ENCODE results near the gene TGOLN2.
A peak's percentile ranks its signal among the peaks of the same experiment; 100 is the strongest.
"Not testable (repeated sequence)": the region's sequence is repeated elsewhere in the genome, so short reads cannot be mapped to it uniquely, and the experiment has no call there.

The TGOLN2 gene

GRCh38 chr2:85327822-85328617, at the start of gene TGOLN2:
Gene TGOLN2 (minus strand): TSS chr2:85327989. CDS start chr2:85327962, 27 bp downstream.
- Histone ChIP-seq H3K4me3 (ENCODE audit: low read length) (peak within 1 kb of the TSS; percentile 97), H3K27me3 (ENCODE audit: control insufficient read depth, insufficient read depth, low read length) (no peaks in the 10 kb centered on the region), H3K4me1 (ENCODE audit: control insufficient read depth, insufficient read depth, low read length) (peaks cover 23% of the 10 kb centered on the region), H3K9ac (ENCODE audit: low read length) (peak within 1 kb of the TSS; percentile 100), H3K27ac (ENCODE audit: low read depth, low read length) (peak within 1 kb of the TSS; percentile 99), H3K36me3 (ENCODE audit: control insufficient read depth, insufficient read depth, low read length) (peaks cover 11% of the 10 kb centered on the region)

- Histone ChIP-seq H3K36me3 (ENCODE audit: control insufficient read depth, insufficient read depth, low read length) (peaks cover 2% of the 10 kb centered on the region), H3K27ac (ENCODE audit: low read depth, low read length) (no peak overlapping the region), H3K4me3 (ENCODE audit: low read length) (no peak overlapping the region), H3K27me3 (ENCODE audit: control insufficient read depth, insufficient read depth, low read length) (no peaks in the 10 kb centered on the region), H3K9ac (ENCODE audit: low read length) (no peak overlapping the region), H3K4me1 (ENCODE audit: control insufficient read depth, insufficient read depth, low read length) (no peaks in the 10 kb centered on the region)
These were observed 49.3 kb upstream of the TGOLN2 start for GRCh38 chr2:85377083-85377482.

GRCh38 chr2:85376291-85377065, 48.7 kb upstream of the TGOLN2 start:
- Histone ChIP-seq H3K27ac (ENCODE audit: low read depth, low read length) (no peak overlapping the region), H3K27me3 (ENCODE audit: control insufficient read depth, insufficient read depth, low read length) (no peaks in the 10 kb centered on the region), H3K4me1 (ENCODE audit: control insufficient read depth, insufficient read depth, low read length) (no peaks in the 10 kb centered on the region), H3K4me3 (ENCODE audit: low read length) (no peak overlapping the region), H3K9ac (ENCODE audit: low read length) (no peak overlapping the region), H3K36me3 (ENCODE audit: control insufficient read depth, insufficient read depth, low read length) (peaks cover 2% of the 10 kb centered on the region)

GRCh38 chr2:85371045-85371444, 43.3 kb upstream of the TGOLN2 start:
- Histone ChIP-seq H3K27ac (ENCODE audit: low read depth, low read length) (no peak overlapping the region), H3K4me3 (ENCODE audit: low read length) (no peak overlapping the region), H3K27me3 (ENCODE audit: control insufficient read depth, insufficient read depth, low read length) (no peaks in the 10 kb centered on the region), H3K9ac (ENCODE audit: low read length) (no peak overlapping the region), H3K36me3 (ENCODE audit: control insufficient read depth, insufficient read depth, low read length) (no peaks in the 10 kb centered on the region), H3K4me1 (ENCODE audit: control insufficient read depth, insufficient read depth, low read length) (no peaks in the 10 kb centered on the region)

- Histone ChIP-seq H3K4me1 (ENCODE audit: control insufficient read depth, insufficient read depth, low read length) (no peaks in the 10 kb centered on the region), H3K27me3 (ENCODE audit: control insufficient read depth, insufficient read depth, low read length) (no peaks in the 10 kb centered on the region), H3K9ac (ENCODE audit: low read length) (no peak overlapping the region), H3K36me3 (ENCODE audit: control insufficient read depth, insufficient read depth, low read length) (no peaks in the 10 kb centered on the region), H3K27ac (ENCODE audit: low read depth, low read length) (no peak overlapping the region), H3K4me3 (ENCODE audit: low read length) (no peak overlapping the region)
These were observed 41.7 kb upstream of the TGOLN2 start for GRCh38 chr2:85369500-85369899.

- no peak overlapping the region for H3K4me3 ChIP-seq (ENCODE audit: low read length)
- H3K27ac ChIP-seq (ENCODE audit: low read depth, low read length), result no peak overlapping the region
- no peaks in the 10 kb centered on the region for H3K4me1 ChIP-seq (ENCODE audit: control insufficient read depth, insufficient read depth, low read length)
- H3K36me3 ChIP-seq (ENCODE audit: control insufficient read depth, insufficient read depth, low read length), result no peaks in the 10 kb centered on the region
- no peaks in the 10 kb centered on the region for H3K27me3 ChIP-seq (ENCODE audit: control insufficient read depth, insufficient read depth, low read length)
- no peak overlapping the region for H3K9ac ChIP-seq (ENCODE audit: low read length)
These were observed 41.1 kb upstream of the TGOLN2 start for GRCh38 chr2:85368921-85369320.

- no peak overlapping the region for H3K4me3 ChIP-seq (ENCODE audit: low read length)
- H3K36me3 ChIP-seq (ENCODE audit: control insufficient read depth, insufficient read depth, low read length), result peaks cover 2% of the 10 kb centered on the region
- H3K4me1 ChIP-seq (ENCODE audit: control insufficient read depth, insufficient read depth, low read length), result no peaks in the 10 kb centered on the region
- no peak overlapping the region for H3K27ac ChIP-seq (ENCODE audit: low read depth, low read length)
- no peaks in the 10 kb centered on the region for H3K27me3 ChIP-seq (ENCODE audit: control insufficient read depth, insufficient read depth, low read length)
- no peak overlapping the region for H3K9ac ChIP-seq (ENCODE audit: low read length)
These were observed 39.4 kb upstream of the TGOLN2 start for GRCh38 chr2:85367180-85367579.

- not testable (repeated sequence) for H3K36me3 ChIP-seq (ENCODE audit: control insufficient read depth, insufficient read depth, low read length); H3K27me3 ChIP-seq (ENCODE audit: control insufficient read depth, insufficient read depth, low read length); H3K4me1 ChIP-seq (ENCODE audit: control insufficient read depth, insufficient read depth, low read length); H3K4me3 ChIP-seq (ENCODE audit: low read length); H3K9ac ChIP-seq (ENCODE audit: low read length); H3K27ac ChIP-seq (ENCODE audit: low read depth, low read length)
These were observed 35.0 kb upstream of the TGOLN2 start for GRCh38 chr2:85362653-85363387.

GRCh38 chr2:85357736-85358135, 29.9 kb upstream of the TGOLN2 start:
- Histone ChIP-seq H3K27me3 (ENCODE audit: control insufficient read depth, insufficient read depth, low read length) (no peaks in the 10 kb centered on the region), H3K36me3 (ENCODE audit: control insufficient read depth, insufficient read depth, low read length) (peaks cover 3% of the 10 kb centered on the region), H3K27ac (ENCODE audit: low read depth, low read length) (no peak overlapping the region), H3K4me3 (ENCODE audit: low read length) (no peak overlapping the region), H3K9ac (ENCODE audit: low read length) (no peak overlapping the region), H3K4me1 (ENCODE audit: control insufficient read depth, insufficient read depth, low read length) (peaks cover 12% of the 10 kb centered on the region)

- H3K27ac ChIP-seq (ENCODE audit: low read depth, low read length), result no peak overlapping the region
- H3K9ac ChIP-seq (ENCODE audit: low read length), result no peak overlapping the region
- no peaks in the 10 kb centered on the region for H3K27me3 ChIP-seq (ENCODE audit: control insufficient read depth, insufficient read depth, low read length)
- H3K36me3 ChIP-seq (ENCODE audit: control insufficient read depth, insufficient read depth, low read length), result no peaks in the 10 kb centered on the region
- no peak overlapping the region for H3K4me3 ChIP-seq (ENCODE audit: low read length)
- peaks cover 12% of the 10 kb centered on the region for H3K4me1 ChIP-seq (ENCODE audit: control insufficient read depth, insufficient read depth, low read length)
These were observed 28.4 kb upstream of the TGOLN2 start for GRCh38 chr2:85356186-85356585.

- Histone ChIP-seq H3K27me3 (ENCODE audit: control insufficient read depth, insufficient read depth, low read length) (no peaks in the 10 kb centered on the region), H3K4me1 (ENCODE audit: control insufficient read depth, insufficient read depth, low read length) (peaks cover 12% of the 10 kb centered on the region), H3K9ac (ENCODE audit: low read length) (peak overlapping the region; percentile 97), H3K36me3 (ENCODE audit: control insufficient read depth, insufficient read depth, low read length) (peaks cover 1% of the 10 kb centered on the region), H3K27ac (ENCODE audit: low read depth, low read length) (no peak overlapping the region), H3K4me3 (ENCODE audit: low read length) (peak overlapping the region; percentile 97)
These were observed 27.7 kb upstream of the TGOLN2 start for GRCh38 chr2:85355521-85355920.

GRCh38 chr2:85355073-85355410, 27.3 kb upstream of the TGOLN2 start:
- peak overlapping the region; percentile 97 for H3K9ac ChIP-seq (ENCODE audit: low read length)
- peak overlapping the region; percentile 97 for H3K4me3 ChIP-seq (ENCODE audit: low read length)
- peaks cover 12% of the 10 kb centered on the region for H3K4me1 ChIP-seq (ENCODE audit: control insufficient read depth, insufficient read depth, low read length)
- H3K27me3 ChIP-seq (ENCODE audit: control insufficient read depth, insufficient read depth, low read length), result no peaks in the 10 kb centered on the region
- H3K27ac ChIP-seq (ENCODE audit: low read depth, low read length), result peak overlapping the region; percentile 89
- H3K36me3 ChIP-seq (ENCODE audit: control insufficient read depth, insufficient read depth, low read length), result peaks cover 5% of the 10 kb centered on the region

Data from rectal smooth muscle tissue (tissue), 1 donor.